Measurements from ENCODE around the gene DNAJC4. TPM values are rescaled to one million over a fixed set of nuclear protein-coding genes. Genes with fewer than 3 reads are reported as not detected.

The DNAJC4 gene
- total RNA-seq, 1 experiment from 2014 or later, result 24.2 TPM

GRCh38 chr11:64259533-64260067, 29.3 kb downstream of the DNAJC4 start:
- Histone ChIP-seq H4K5ac (ENCODE audit: insufficient read length, low read depth, low read length) (no peak overlapping the region), H3K9me3 (ENCODE audit: control insufficient read depth, low read depth, low read length) (no peaks in the 10 kb centered on the region), H3K4me2 (ENCODE audit: insufficient read depth, insufficient read length, low read length) (no peak overlapping the region), H3K18ac (ENCODE audit: insufficient read length, low read depth, low read length) (no peak overlapping the region), H3K79me1 (ENCODE audit: insufficient read depth, low read depth, low read length, poor library complexity, severe bottlenecking) (no peaks in the 10 kb centered on the region), H3K27me3 (ENCODE audit: insufficient read depth, low read length) (no peaks in the 10 kb centered on the region), H2AK5ac (ENCODE audit: insufficient read length, low read length) (no peak overlapping the region), H3K4me1 (ENCODE audit: insufficient read depth, low read length) (no peaks in the 10 kb centered on the region), H4K8ac (replicated peaks; ENCODE audit: insufficient read length, low read depth, low read length) (no peak overlapping the region), H4K20me1 (ENCODE audit: control insufficient read depth, insufficient read depth, insufficient read length) (no peaks in the 10 kb centered on the region), H4K91ac (ENCODE audit: insufficient read length, low read depth, low read length) (no peak overlapping the region), H3K14ac (ENCODE audit: insufficient read depth, low read length) (no peak overlapping the region), H3K79me2 (ENCODE audit: insufficient read depth, low read length) (no peaks in the 10 kb centered on the region), H2BK120ac (ENCODE audit: low read depth, low read length, poor library complexity, severe bottlenecking) (no peak overlapping the region), H2BK5ac (ENCODE audit: insufficient read length, low read length) (no peak overlapping the region), H3K27ac (ENCODE audit: insufficient read length, low read depth, low read length) (no peak overlapping the region), H3K23me2 (ENCODE audit: insufficient read length, low read depth, low read length, poor library complexity, severe bottlenecking) (no peaks in the 10 kb centered on the region), H3K9ac (ENCODE audit: extremely low read depth, insufficient read length, low read length) (no peak overlapping the region), H2BK20ac (ENCODE audit: low read depth, low read length, poor library complexity, severe bottlenecking) (no peak overlapping the region), H3T11ph (ENCODE audit: low read length) (no peak overlapping the region), H2BK12ac (ENCODE audit: insufficient read length, low read depth, low read length) (no peak overlapping the region), H3K4ac (ENCODE audit: low read depth, low read length) (no peak overlapping the region), H2AFZ (ENCODE audit: low read length) (no peak overlapping the region), H3K23ac (ENCODE audit: insufficient read length, low read depth, low read length) (no peak overlapping the region), H2BK15ac (ENCODE audit: low read depth, low read length) (no peak overlapping the region), H3K56ac (ENCODE audit: insufficient read length, low read depth, low read length) (no peak overlapping the region)
- WGBS (ENCODE audit: extremely low coverage, insufficient read length, low lambda C conversion rate), result no CpG with 5 or more reads among the region's 4 CpGs
- no peak for DNase-seq
- Mint-ChIP-seq H3K36me3 (ENCODE audit: insufficient read depth in 1 of 3, low read depth in 3 of 3) (peaks cover 49 to 88% (median 74%) of the 10 kb centered on the region in 3 experiments), H3K27me3 (ENCODE audit: low read depth) (no peaks in the 10 kb centered on the region), H3K27ac (no peak overlapping the region), H3K4me3 (no peak overlapping the region), H3K4me1 (peaks cover 0 to 8% of the 10 kb centered on the region in 2 experiments; a peak in 3 of 4 replicates), H3K9me3 (no peaks in the 10 kb centered on the region)
- TF ChIP-seq, protein P1, sequence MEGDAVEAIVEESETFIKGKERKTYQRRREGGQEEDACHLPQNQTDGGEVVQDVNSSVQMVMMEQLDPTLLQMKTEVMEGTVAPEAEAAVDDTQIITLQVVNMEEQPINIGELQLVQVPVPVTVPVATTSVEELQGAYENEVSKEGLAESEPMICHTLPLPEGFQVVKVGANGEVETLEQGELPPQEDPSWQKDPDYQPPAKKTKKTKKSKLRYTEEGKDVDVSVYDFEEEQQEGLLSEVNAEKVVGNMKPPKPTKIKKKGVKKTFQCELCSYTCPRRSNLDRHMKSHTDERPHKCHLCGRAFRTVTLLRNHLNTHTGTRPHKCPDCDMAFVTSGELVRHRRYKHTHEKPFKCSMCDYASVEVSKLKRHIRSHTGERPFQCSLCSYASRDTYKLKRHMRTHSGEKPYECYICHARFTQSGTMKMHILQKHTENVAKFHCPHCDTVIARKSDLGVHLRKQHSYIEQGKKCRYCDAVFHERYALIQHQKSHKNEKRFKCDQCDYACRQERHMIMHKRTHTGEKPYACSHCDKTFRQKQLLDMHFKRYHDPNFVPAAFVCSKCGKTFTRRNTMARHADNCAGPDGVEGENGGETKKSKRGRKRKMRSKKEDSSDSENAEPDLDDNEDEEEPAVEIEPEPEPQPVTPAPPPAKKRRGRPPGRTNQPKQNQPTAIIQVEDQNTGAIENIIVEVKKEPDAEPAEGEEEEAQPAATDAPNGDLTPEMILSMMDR (conservative IDR thresholded peaks at IDR 0.05), result no peak

All from H9 (cell line).